ENCODE measurements around the gene UNK.
A peak's percentile ranks its signal among the peaks of the same experiment; 100 is the strongest.
"Not testable (repeated sequence)": the region's sequence is repeated elsewhere in the genome, so short reads cannot be mapped to it uniquely, and the experiment has no call there.

UNK gene

GRCh38 chr17:75837899-75838298, 53.3 kb downstream of the UNK start:
- no peak for DNase-seq

GRCh38 chr17:75838410-75838809, 53.8 kb downstream of the UNK start:
- DNase-seq, result no peak

- DNase-seq, result no peak
Observed at GRCh38 chr17:75839942-75840798, 55.6 kb downstream of the UNK start.

- no peak for DNase-seq
Observed at GRCh38 chr17:75840799-75841164, 56.2 kb downstream of the UNK start.

- no peak for DNase-seq
Observed at GRCh38 chr17:75842411-75842810, 57.8 kb downstream of the UNK start.

- no peak for DNase-seq
Observed at GRCh38 chr17:75842963-75843576, 58.5 kb downstream of the UNK start.

- DNase-seq, result peak; percentile 70
Observed at GRCh38 chr17:75843577-75844529, 59.2 kb downstream of the UNK start, which contains the start of gene UNC13D. TSS of gene UNC13D (minus strand) at chr17:75844404. CDS start at chr17:75844337, 67 bp downstream.

- DNase-seq, result no peak
Observed at GRCh38 chr17:75844530-75845057, 60.0 kb downstream of the UNK start.

- peak; percentile 97 for DNase-seq
Observed at GRCh38 chr17:75845058-75845711, 60.6 kb downstream of the UNK start.

GRCh38 chr17:75845933-75846691, 61.5 kb downstream of the UNK start:
- peak; percentile 22 for DNase-seq

- no peak for DNase-seq
Observed at GRCh38 chr17:75846692-75847613, 62.3 kb downstream of the UNK start.

GRCh38 chr17:75847614-75848522, 63.3 kb downstream of the UNK start:
- DNase-seq, result no peak

GRCh38 chr17:75848523-75849278, 64.1 kb downstream of the UNK start:
- DNase-seq, result peak; percentile 16

GRCh38 chr17:75849279-75849646, 64.7 kb downstream of the UNK start:
- DNase-seq, result no peak

GRCh38 chr17:75849724-75850123, 65.1 kb downstream of the UNK start:
- no peak for DNase-seq

GRCh38 chr17:75850928-75851692, 66.5 kb downstream of the UNK start:
- no peak for DNase-seq

GRCh38 chr17:75851693-75851991, 67.0 kb downstream of the UNK start:
- not testable (repeated sequence) for DNase-seq

- DNase-seq, result no peak
Observed at GRCh38 chr17:75853433-75853832, 68.8 kb downstream of the UNK start.

Data from MV-4-11 (cell line).